ENCODE results near the gene PCGF5.

DNA sequence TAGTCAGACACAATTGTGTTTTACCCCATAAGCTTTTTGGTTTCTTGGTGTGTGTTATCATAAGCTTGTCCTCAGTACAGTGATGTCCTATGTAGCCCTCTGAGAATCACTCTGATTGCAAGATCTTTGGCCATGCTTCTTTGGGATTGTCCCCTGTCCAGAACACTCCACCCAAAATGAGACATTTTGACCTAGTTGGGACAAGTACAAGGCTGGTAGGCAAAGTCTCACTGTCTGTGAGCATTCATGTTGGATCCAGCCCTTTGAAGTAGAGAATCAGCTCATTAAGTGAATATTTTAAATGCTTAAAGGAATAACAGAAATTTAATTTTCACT is 28.9 kb upstream of the PCGF5 start:
- TF ChIP-seq, protein P1, sequence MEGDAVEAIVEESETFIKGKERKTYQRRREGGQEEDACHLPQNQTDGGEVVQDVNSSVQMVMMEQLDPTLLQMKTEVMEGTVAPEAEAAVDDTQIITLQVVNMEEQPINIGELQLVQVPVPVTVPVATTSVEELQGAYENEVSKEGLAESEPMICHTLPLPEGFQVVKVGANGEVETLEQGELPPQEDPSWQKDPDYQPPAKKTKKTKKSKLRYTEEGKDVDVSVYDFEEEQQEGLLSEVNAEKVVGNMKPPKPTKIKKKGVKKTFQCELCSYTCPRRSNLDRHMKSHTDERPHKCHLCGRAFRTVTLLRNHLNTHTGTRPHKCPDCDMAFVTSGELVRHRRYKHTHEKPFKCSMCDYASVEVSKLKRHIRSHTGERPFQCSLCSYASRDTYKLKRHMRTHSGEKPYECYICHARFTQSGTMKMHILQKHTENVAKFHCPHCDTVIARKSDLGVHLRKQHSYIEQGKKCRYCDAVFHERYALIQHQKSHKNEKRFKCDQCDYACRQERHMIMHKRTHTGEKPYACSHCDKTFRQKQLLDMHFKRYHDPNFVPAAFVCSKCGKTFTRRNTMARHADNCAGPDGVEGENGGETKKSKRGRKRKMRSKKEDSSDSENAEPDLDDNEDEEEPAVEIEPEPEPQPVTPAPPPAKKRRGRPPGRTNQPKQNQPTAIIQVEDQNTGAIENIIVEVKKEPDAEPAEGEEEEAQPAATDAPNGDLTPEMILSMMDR (IDR thresholded peaks at IDR 0.05): no peak
- TF ChIP-seq POLR2A (IDR thresholded peaks at IDR 0.05): no peak
